ENCODE measurements around the gene YBEY.

The YBEY gene

GRCh38 chr21:46329796-46330195 lies 43.7 kb downstream of the YBEY start:
- no peak for DNase-seq

DNA sequence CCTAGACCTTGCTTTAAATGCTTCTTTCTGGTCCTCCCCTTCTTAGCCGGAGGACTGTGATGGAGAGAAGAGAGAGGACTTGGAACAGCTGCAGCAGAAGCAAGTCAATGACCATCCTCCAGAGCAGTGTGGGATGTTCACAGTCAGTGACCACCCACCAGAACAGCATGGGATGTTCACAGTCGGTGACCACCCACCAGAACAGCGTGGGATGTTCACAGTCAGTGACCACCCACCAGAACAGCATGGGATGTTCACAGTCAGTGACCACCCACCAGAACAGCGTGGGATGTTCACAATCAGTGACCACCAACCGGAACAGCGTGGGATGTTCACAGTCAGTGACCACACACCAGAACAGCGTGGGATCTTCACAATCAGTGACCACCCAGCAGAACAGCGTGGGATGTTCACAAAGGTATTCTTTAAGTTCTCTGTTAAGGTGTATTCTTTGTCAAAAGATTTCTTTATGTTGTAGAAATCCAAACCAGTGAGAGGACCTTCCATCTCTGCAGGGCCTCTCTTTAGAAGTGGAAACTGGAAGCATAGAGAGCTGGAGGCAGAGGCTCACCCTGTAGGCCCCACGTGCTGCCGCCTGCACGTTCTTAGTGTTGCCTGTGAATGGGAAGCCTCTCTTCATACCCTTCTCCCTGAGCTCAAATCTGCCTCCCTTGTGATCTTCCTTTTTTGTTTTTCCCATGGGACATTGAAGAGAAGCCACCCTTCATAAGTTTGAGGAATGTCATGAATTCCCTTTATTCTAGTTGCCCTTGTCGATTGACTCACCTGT lies 48.4 kb downstream of the YBEY start:
- no peak for DNase-seq

DNA sequence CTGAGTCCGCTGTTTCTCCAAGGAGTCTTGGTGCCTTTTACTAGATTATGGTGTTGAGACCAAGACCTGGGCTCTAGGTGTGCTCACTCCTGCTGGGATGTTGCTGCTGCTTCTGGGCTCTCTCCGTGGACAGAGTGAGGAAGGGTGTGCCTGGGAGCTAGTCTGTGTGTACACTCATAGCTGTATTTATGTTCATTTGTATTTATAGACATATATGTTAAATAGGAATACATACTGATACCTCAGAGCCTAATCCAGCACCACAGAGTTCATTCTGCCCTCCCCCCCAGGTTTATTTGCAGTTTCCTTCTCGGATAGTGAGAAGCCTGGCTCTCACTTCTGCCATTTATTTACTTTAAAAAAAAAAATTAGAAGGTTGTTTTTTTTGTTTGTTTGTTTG lies 50.5 kb downstream of the YBEY start:
- no peak for DNase-seq

- no peak for DNase-seq
Measured at GRCh38 chr21:46340998-46341397, 54.9 kb downstream of the YBEY start.

DNA sequence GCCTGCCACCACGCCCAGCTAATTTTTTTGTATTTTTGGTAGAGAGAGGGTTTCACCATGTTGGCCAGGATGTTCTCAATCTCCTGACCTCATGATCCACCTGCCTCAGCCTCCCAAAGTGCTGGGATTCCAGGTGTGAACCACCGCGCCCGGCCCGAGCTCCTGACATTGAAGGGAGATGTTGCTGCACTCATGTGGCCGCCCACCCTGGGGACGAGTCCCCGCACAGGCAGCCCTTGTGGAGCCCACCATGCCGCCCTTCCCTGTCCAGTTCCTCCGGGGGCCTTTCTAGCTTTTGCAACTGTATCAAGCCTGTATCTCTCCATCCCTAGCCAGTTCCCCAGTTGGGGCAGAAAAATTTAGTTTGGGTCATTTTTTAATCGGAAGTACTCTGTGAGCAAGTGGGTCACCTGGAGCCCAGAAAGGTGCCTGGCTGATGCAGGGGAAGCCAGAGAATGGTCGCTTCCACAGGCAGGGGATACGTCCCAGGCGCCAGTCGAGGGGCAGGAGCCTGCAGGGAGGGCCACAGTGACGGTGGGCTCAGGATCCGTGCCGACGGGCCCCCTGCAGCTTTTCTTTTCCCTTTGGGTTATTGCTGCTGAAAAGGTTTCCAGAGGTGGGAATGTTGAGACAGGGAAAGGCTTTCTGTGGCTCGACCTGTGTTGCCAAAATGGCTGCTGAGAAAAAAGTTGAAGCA lies 58.2 kb downstream of the YBEY start:
- no peak for DNase-seq

- DNase-seq: no peak
Measured at GRCh38 chr21:46345861-46346260, 59.7 kb downstream of the YBEY start.

GRCh38 chr21:46346296-46347202 lies 60.4 kb downstream of the YBEY start:
- DNase-seq: no peak

DNA sequence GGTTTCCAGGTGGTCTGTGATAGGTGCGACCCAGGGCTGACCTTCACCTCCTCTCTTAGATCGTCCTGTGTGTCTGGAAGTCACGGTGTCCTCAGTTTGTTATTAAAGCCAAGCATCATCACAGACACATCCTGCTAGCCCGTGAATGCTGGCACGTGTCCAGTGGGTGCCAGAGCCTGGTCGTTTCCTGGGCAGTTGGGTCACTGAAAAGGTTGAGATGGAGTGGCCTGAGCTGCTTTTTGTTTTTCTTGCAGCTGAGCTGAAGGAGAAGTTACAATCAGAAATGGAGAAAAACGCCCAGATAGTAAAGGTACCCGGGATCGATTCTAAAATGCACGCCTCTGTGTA lies 61.0 kb downstream of the YBEY start:
- DNase-seq: no peak

All from activated CD4-positive, alpha-beta T cell treated with anti-CD3 and anti-CD28 coated beads, Interleukin-10, Interleukin-2, amounts not matched to agents 100 ng/mL and 50 ng/mL, durations not matched to agents 16 hours and 8 hours (primary cell).